Activated CD4-positive, alpha-beta memory T cell treated with anti-CD3 and anti-CD28 coated beads for 36 hours (primary cell): ENCODE measurements around the gene ZBP1. TPM values are rescaled to one million over a fixed set of nuclear protein-coding genes. Genes with fewer than 3 reads are reported as not detected.
"Not testable (repeated sequence)": the region's sequence is repeated elsewhere in the genome, so short reads cannot be mapped to it uniquely, and the experiment has no call there.

Experiments
- CTCF ChIA-PET: fragments of 350-600 bp; sonication (Branson Sonifier 250); formaldehyde crosslinking; loops from one replicate; lab custom pipeline; 2021; ENCODE audit warnings: antibody characterized with exemption, inconsistent platforms; lab: Charles Lee
- POLR2A ChIA-PET: fragments of 350-600 bp; sonication (Branson Sonifier 250); formaldehyde crosslinking; loops from one replicate; lab custom pipeline; 2021; ENCODE audit warnings: antibody characterized with exemption; lab: Charles Lee
- DNase-seq: peaks from one replicate; pipeline ENCODE4 v3.0.0-alpha.2; 2020
- H3K27ac Mint-ChIP-seq: one replicate; pipeline ENCODE4 v1.8.0; 2021; ENCODE audit warnings: mixed read lengths
- H3K27me3 Mint-ChIP-seq: one replicate; pipeline ENCODE4 v1.8.0; 2021; ENCODE audit warnings: mixed read lengths
- H3K36me3 Mint-ChIP-seq: one replicate; pipeline ENCODE4 v1.8.0; 2021; ENCODE audit warnings: mixed read lengths
- H3K4me1 Mint-ChIP-seq: one replicate; pipeline ENCODE4 v1.8.0; 2021; ENCODE audit warnings: low read depth, mixed read lengths
- H3K4me3 Mint-ChIP-seq: one replicate; pipeline ENCODE4 v1.8.0; 2021; ENCODE audit warnings: mild to moderate bottlenecking, mixed read lengths
- H3K9me3 Mint-ChIP-seq: one replicate; pipeline ENCODE4 v1.8.0; 2021; ENCODE audit warnings: mixed read lengths
- intact Hi-C: fragments of 100-400 bp; cut with micrococcal nuclease; formaldehyde crosslinking; loops from one replicate; pipeline ENCODE4 v1.15.1; 2023
- total RNA-seq, 2 experiments: library from RNA; stranded (reverse); gene quantifications; one replicate each; pipeline ENCODE4 v1.2.3, GENCODE V29; 2021

The ZBP1 gene
- total RNA-seq, 2 experiments from 2014 or later = 0.73 to 1.1 TPM

DNA sequence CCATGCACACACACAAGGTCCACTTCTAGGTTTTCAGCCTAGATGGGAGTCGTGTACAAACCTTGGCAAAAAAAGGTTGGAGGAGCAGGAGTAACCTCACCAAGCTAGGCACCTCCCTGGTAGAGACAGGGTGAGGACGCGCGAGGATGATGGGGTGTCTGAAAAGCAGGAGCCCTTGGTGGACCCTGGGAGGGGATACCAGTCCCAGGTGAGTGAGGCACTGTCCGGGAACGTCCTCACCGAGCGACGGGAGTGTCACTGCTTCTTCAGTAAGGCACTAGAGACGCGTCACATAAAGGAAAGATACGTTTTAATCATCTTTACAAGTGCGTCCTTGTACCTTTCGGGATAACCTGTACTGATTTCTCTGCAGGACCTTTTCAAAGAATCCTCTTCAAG is 29.4 kb upstream of the ZBP1 start:
- intact Hi-C loops = loop anchor here (5.0 to 10.0 kb wide), 3 partner anchors 378 to 555 kb away; no protein-coding TSS in a partner anchor
- Mint-ChIP-seq H3K36me3 (peaks cover 1% of the 10 kb centered on the region), H3K27me3 (peaks cover 2% of the 10 kb centered on the region), H3K27ac (no peak overlapping the region), H3K9me3 (peaks cover 7% of the 10 kb centered on the region), H3K4me1 (peaks cover 2% of the 10 kb centered on the region), H3K4me3 (no peak overlapping the region)
- ChIA-PET POLR2A (no interaction called here), CTCF (no interaction called here)
- peak; percentile 3 for DNase-seq

DNA sequence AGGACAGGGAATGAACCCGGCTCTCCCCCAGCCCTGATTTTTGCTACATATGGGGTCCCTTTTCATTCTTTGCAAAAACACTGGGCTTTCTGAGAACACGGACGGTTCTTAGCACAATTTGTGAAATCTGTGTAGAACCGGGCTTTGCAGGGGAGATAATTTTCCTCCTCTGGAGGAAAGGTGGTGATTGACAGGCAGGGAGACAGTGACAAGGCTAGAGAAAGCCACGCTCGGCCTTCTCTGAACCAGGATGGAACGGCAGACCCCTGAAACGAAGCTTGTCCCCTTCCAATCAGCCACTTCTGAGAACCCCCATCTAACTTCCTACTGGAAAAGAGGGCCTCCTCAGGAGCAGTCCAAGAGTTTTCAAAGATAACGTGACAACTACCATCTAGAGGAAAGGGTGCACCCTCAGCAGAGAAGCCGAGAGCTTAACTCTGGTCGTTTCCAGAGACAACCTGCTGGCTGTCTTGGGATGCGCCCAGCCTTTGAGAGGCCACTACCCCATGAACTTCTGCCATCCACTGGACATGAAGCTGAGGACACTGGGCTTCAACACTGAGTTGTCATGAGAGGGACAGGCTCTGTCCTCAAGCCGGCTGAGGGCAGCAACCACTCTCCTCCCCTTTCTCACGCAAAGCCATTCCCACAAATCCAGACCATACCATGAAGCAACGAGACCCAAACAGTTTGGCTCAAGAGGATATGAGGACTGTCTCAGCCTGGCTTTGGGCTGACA is 28.8 kb upstream of the ZBP1 start:
- Mint-ChIP-seq H3K36me3 (peaks cover 1% of the 10 kb centered on the region), H3K9me3 (peaks cover 11% of the 10 kb centered on the region), H3K27ac (no peak overlapping the region), H3K27me3 (peaks cover 2% of the 10 kb centered on the region), H3K4me3 (no peak overlapping the region), H3K4me1 (no peaks in the 10 kb centered on the region)
- ChIA-PET POLR2A (no interaction called here), CTCF (no interaction called here)
- DNase-seq = no peak
- intact Hi-C loops = no loop called here

DNA sequence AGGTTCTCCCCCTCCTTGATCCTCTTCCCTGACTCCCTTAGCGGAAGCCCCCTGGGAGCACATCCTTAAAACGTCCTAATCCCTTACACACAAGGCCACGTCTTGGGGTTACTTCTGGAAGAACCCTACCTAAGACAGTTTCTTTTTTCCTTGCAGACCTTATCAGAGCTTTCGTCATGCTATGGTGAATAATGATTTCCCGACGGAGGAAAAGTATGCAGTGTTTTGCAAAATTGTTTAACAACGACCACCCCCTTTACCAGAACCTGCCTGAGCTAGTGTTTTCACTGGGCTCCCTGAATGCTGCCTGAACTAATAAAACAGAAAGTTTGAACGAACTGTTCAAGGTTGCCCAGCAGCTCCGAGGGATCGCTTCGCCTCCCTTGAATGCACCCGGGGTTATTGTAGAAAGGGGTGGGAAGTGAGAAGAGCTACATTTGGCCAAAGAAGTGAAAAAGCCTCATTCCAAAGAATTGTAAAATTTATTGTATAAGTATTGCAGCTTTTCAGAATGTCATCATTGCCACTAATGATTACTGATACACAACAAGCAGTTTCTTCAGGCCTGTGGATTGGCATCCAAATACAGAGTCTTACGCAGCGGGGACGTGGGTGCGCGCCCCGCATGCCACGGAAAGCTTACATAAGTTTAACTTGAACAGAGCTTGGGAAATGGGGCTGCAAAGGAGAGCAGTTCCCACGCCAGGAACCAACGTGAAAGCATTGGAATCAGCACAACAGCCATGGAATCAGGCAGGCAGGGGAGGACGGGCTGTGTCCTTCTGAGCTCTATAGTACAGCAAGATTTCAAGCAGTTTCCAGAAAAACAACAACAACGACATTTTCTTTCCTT is 27.9 kb upstream of the ZBP1 start:
- H3K9me3 Mint-ChIP-seq = peaks cover 17% of the 10 kb centered on the region
- intact Hi-C loops = no loop called here
- DNase-seq = no peak
- no peaks in the 10 kb centered on the region for H3K4me1 Mint-ChIP-seq
- peaks cover 2% of the 10 kb centered on the region for H3K27me3 Mint-ChIP-seq
- H3K36me3 Mint-ChIP-seq = peaks cover 1% of the 10 kb centered on the region
- H3K4me3 Mint-ChIP-seq = no peak overlapping the region
- H3K27ac Mint-ChIP-seq = no peak overlapping the region
- CTCF ChIA-PET = interaction anchor here (1.0 to 1.2 kb wide), 2 partner anchors 20 to 25 kb away, joined by 3 read pairs; no protein-coding TSS in a partner anchor
- POLR2A ChIA-PET = no interaction called here

DNA sequence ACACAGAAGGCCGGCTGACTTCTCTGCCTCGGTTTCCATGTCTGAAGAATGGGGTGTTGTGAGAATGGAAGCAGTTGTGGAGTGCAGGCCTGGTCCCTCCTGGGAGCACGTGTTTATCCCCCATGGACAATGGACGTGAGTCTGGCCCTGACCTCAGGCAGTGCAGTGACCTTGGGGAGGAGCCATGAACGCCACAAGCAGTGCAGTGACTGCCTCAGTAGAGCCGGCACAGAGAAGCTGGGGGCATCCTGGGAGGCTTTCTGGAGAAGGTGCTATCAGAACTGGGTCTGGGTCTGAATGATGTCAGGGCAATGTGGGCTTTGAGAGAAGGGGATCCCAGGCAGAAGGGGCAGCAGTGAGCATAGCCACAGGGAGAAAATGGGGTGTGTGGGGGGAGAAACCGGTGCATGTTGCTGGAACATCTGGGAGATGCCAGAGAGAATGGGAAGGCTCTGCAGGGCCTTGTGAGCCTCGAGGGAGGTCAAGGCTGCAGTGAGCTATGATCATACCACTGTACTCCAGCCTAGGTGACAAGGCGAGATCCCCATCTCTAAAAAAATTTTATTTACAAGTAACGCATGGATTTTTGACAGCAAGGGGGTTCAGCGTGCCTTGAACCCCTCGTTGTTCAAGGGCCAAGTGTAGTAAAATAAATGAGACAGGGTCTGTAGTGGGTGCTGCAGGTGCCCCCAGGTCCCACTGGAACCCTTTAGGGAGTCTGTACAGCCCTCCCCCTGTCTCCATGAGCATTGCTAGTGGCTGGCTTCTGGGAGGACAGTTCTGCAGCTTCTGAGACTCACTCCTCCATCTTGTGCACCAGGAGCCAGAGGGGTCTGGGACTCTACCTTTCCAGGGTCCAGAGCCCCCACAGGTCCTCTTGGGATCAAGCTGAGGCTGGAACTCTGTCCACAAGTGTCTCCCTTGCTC is 27.0 kb upstream of the ZBP1 start:
- Mint-ChIP-seq H3K4me3 (no peak overlapping the region), H3K9me3 (peaks cover 20% of the 10 kb centered on the region), H3K27ac (no peak overlapping the region), H3K36me3 (peaks cover 1% of the 10 kb centered on the region), H3K4me1 (no peaks in the 10 kb centered on the region), H3K27me3 (peaks cover 2% of the 10 kb centered on the region)
- no peak for DNase-seq
- intact Hi-C loops = no loop called here
- ChIA-PET POLR2A (no interaction called here), CTCF (interaction anchor here (1.0 to 1.2 kb wide), 3 partner anchors 19 to 51 kb away, joined by 3 read pairs; no protein-coding TSS in a partner anchor)

DNA sequence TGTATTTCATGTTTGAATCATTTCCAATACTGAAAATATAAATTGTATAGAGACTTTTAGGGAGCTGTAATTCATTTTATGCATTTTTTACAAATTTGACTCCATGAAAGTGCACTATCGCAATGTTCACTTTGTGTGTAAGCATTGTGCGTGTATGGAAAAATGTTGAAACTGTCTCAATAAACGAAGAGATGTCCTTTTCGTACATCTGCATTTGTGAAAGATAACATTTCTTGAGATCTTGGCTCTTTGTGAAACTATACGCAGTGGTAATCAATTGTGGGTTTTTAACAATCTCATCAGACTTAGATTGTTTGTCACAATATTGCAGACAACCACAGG is 18.6 kb upstream of the ZBP1 start:
- H3K4me1 Mint-ChIP-seq = peaks cover 12% of the 10 kb centered on the region
- peaks cover 11% of the 10 kb centered on the region for H3K27me3 Mint-ChIP-seq
- POLR2A ChIA-PET = no interaction called here
- peaks cover 41% of the 10 kb centered on the region for H3K9me3 Mint-ChIP-seq
- CTCF ChIA-PET = no interaction called here
- DNase-seq = no peak
- H3K4me3 Mint-ChIP-seq = no peak overlapping the region
- H3K27ac Mint-ChIP-seq = no peak overlapping the region
- peaks cover 18% of the 10 kb centered on the region for H3K36me3 Mint-ChIP-seq
- intact Hi-C loops = no loop called here

DNA sequence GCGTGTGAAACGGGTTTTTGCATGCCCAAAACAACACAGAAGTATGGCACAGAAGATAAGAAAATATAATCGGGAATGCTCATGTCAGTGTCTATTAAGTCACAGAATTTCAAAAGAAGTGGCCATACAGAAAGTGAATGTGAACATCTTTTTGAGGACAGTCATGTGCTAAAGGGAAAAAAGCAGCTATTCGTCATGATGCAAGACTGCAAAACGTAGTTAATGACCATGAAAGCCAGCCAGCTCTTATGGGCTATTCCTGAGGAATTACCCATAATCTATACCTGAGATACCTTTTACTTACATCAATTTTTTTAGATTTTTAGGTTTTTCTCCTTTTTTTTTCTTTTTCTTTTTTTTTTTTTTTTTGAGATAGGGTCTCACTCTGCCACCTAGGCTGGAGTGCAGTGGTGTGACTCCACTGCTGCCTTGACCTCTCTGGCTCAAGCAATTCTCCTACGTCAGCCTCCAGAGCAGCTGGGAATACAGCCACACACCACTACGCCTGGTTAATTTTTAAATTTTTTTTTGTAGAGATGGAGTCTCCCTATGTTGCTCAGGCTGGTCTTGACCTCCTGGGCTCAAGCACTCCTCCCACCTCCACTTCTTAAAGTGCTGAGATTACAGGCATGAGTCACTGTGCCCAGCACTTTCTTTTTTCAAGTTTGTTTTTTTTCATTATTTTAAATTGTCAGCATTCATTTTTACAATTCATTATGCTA is 18.1 kb upstream of the ZBP1 start:
- no peak overlapping the region for H3K4me3 Mint-ChIP-seq
- intact Hi-C loops = no loop called here
- H3K4me1 Mint-ChIP-seq = peaks cover 15% of the 10 kb centered on the region
- ChIA-PET CTCF (no interaction called here), POLR2A (no interaction called here)
- peaks cover 18% of the 10 kb centered on the region for H3K36me3 Mint-ChIP-seq
- DNase-seq = no peak
- peaks cover 11% of the 10 kb centered on the region for H3K27me3 Mint-ChIP-seq
- peaks cover 41% of the 10 kb centered on the region for H3K9me3 Mint-ChIP-seq
- H3K27ac Mint-ChIP-seq = no peak overlapping the region

DNA sequence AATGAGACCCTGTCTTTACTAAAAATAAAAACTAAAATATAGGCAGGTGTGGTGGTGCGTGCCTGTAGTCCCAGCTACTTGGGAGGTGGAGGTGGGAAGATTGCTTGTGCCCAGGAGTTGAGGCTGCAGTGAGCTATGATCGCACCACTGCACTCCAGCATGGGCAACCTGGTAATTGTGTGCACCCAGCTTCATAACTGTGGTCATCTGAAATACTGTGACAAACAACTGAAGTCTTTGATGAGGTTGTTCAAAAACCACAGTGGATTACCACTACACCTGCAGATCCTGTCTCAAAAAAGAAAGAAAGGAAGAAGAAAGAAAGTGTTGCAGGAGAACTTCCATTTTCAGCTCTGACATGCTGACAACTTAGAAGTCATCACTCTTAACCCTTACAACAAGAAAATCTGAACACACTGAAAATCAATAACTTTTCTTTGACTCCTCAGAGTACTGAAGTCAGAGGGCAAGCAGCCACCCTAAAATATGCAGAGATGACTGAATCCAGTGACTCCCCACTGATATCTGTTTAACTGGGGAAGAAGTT is 13.8 kb upstream of the ZBP1 start:
- Mint-ChIP-seq H3K36me3 (peaks cover 18% of the 10 kb centered on the region), H3K9me3 (peaks cover 38% of the 10 kb centered on the region), H3K4me3 (no peak overlapping the region), H3K27me3 (peaks cover 11% of the 10 kb centered on the region), H3K27ac (no peak overlapping the region), H3K4me1 (peaks cover 44% of the 10 kb centered on the region)
- ChIA-PET CTCF (interaction anchor here (0.6 to 2.0 kb wide), 3 partner anchors 11 to 454 kb away, joined by 3 to 7 read pairs (median 3); no protein-coding TSS in a partner anchor), POLR2A (no interaction called here)
- DNase-seq = no peak
- intact Hi-C loops = loop anchor here (2.0 kb wide), 1 partner anchor 15 kb away; no protein-coding TSS in a partner anchor

DNA sequence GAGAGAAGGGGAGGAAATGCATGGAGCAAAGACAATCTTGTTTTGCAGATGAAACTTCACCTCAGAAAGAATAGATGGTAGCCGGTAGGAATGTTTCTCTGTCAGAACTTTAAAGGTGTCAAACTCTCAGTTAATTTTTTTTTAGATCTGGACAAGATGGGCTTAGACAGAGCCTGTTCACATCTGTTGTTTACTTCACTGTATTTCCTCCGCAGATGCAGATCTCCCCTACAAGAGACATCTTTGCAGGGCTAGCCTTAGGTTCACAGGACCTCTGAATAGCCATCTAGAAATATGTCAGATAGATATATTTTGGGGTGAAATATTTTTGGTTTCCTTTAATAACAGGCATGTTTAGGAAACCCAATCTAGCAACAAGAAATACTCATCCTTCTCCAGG is 12.1 kb upstream of the ZBP1 start:
- Mint-ChIP-seq H3K27me3 (peaks cover 9% of the 10 kb centered on the region), H3K9me3 (peaks cover 30% of the 10 kb centered on the region), H3K4me3 (no peak overlapping the region), H3K27ac (no peak overlapping the region), H3K36me3 (peaks cover 18% of the 10 kb centered on the region), H3K4me1 (peaks cover 57% of the 10 kb centered on the region)
- ChIA-PET POLR2A (no interaction called here), CTCF (interaction anchor here (0.8 to 1.6 kb wide), 2 partner anchors 13 to 36 kb away, joined by 3 read pairs; partner anchors contain the start of gene ZBP1)
- intact Hi-C loops = no loop called here
- no peak for DNase-seq

DNA sequence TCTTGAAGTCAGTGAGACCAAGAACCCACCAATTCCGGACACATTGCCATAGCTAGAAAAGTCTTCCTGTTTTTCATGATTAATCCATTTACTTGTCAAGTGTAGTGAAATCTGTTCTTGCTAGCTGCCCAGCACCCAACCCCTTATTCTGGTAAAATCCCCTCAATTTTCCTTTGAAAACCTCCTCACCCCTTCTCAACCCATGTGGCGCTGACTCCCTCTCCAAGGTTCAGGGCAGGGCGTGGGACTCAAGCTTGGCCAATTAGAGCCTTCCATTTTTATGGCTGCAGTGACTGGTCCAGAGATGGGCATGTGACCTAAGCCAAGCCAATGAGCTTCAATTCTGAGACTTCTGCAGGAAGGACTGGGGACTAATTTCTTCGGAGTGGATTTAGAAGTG is 9.8 kb upstream of the ZBP1 start:
- DNase-seq = peak; percentile 50
- H3K4me1 Mint-ChIP-seq = peaks cover 67% of the 10 kb centered on the region
- H3K4me3 Mint-ChIP-seq = peak overlapping the region; percentile 78
- intact Hi-C loops = no loop called here
- H3K9me3 Mint-ChIP-seq = peaks cover 15% of the 10 kb centered on the region
- peaks cover 15% of the 10 kb centered on the region for H3K36me3 Mint-ChIP-seq
- ChIA-PET CTCF (interaction anchor here (1.4 to 2.3 kb wide), 5 partner anchors 8 to 551 kb away, joined by 3 to 9 read pairs (median 6); partner anchors contain the start of gene ZBP1), POLR2A (interaction anchor here (2.2 kb wide), 1 partner anchor 10 kb away, joined by 15 read pairs; the partner anchor contains the start of gene ZBP1)
- H3K27me3 Mint-ChIP-seq = peaks cover 7% of the 10 kb centered on the region
- H3K27ac Mint-ChIP-seq = peak overlapping the region; percentile 88

DNA sequence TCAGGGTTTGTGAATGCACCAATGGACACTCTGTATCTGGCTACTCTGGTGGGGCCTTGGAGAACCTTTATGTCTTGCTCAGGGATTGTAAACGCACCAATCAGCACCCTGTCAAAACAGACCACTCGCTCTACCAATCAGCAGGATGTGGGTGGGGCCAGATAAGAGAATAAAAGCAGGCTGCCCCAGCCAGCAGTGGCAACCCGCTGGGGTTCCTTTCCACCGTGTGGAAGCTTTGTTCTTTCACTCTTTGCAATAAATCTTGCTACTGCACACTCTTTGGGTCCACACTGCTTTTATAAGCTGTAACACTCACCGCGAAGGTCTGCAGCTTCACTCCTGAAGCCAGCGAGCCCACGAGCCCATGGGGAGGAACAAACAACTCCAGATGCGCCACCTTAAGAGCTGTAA is 9.3 kb upstream of the ZBP1 start:
- Mint-ChIP-seq H3K27ac (peak overlapping the region; percentile 88), H3K36me3 (peaks cover 13% of the 10 kb centered on the region), H3K4me1 (peaks cover 61% of the 10 kb centered on the region), H3K4me3 (peak overlapping the region; percentile 78), H3K9me3 (peaks cover 15% of the 10 kb centered on the region)
- DNase-seq = peak; percentile 57
- ChIA-PET CTCF (interaction anchor here (1.0 to 2.3 kb wide), 5 partner anchors 10 to 551 kb away, joined by 3 to 8 read pairs (median 6); partner anchors contain the start of gene ZBP1), POLR2A (interaction anchor here (2.2 kb wide), 1 partner anchor 10 kb away, joined by 15 read pairs; the partner anchor contains the start of gene ZBP1)
- intact Hi-C loops = loop anchor here (10.0 kb wide), 1 partner anchor 1025 kb away; the partner anchor contains the start of gene STX16
- H3K27me3 Mint-ChIP-seq = not testable (repeated sequence)
